T follicular helper cell (primary cell): ENCODE results near the gene PILRA.
A peak's percentile ranks its signal among the peaks of the same experiment; 100 is the strongest.
"Not testable (repeated sequence)": the region's sequence is repeated elsewhere in the genome, so short reads cannot be mapped to it uniquely, and the experiment has no call there.

Experiments
- DNase-seq: peaks from one replicate; pipeline ENCODE4 v3.0.0-alpha.2; 2020; ENCODE audit warnings: low read depth

Gene PILRA

GRCh38 chr7:100380196-100380595 is 6.9 kb downstream of the PILRA start:
- no peak for DNase-seq

- not testable (repeated sequence) for DNase-seq
Observed at GRCh38 chr7:100381531-100382233, 8.4 kb downstream of the PILRA start.

GRCh38 chr7:100382234-100382853 is 9.1 kb downstream of the PILRA start:
- DNase-seq = not testable (repeated sequence)

- DNase-seq = no peak
Observed at GRCh38 chr7:100384628-100385294, 11.5 kb downstream of the PILRA start.

- no peak for DNase-seq
Observed at GRCh38 chr7:100386940-100387339, 13.7 kb downstream of the PILRA start.

GRCh38 chr7:100387695-100388094 is 14.4 kb downstream of the PILRA start:
- no peak for DNase-seq

GRCh38 chr7:100389437-100390088 is 16.3 kb downstream of the PILRA start:
- DNase-seq = no peak

- no peak for DNase-seq
Observed at GRCh38 chr7:100390286-100391009, 17.2 kb downstream of the PILRA start.

GRCh38 chr7:100393233-100393905 is 20.1 kb downstream of the PILRA start:
- DNase-seq = no peak

GRCh38 chr7:100394077-100394476 is 20.8 kb downstream of the PILRA start:
- DNase-seq = no peak

- DNase-seq = no peak
Observed at GRCh38 chr7:100396421-100396982, 23.2 kb downstream of the PILRA start.

GRCh38 chr7:100397315-100398081 is 24.2 kb downstream of the PILRA start:
- no peak for DNase-seq

- no peak for DNase-seq
Observed at GRCh38 chr7:100398239-100398638, 25.0 kb downstream of the PILRA start.

- DNase-seq = no peak
Observed at GRCh38 chr7:100400041-100400440, 26.8 kb downstream of the PILRA start.

- DNase-seq = no peak
Observed at GRCh38 chr7:100400656-100401055, 27.4 kb downstream of the PILRA start.

GRCh38 chr7:100401811-100402210 is 28.5 kb downstream of the PILRA start:
- no peak for DNase-seq

- DNase-seq = no peak
Observed at GRCh38 chr7:100402241-100402640, 29.0 kb downstream of the PILRA start.

GRCh38 chr7:100406767-100407166 is 33.5 kb downstream of the PILRA start:
- DNase-seq = no peak

GRCh38 chr7:100407285-100408180 is 34.2 kb downstream of the PILRA start:
- DNase-seq = peak; percentile 20
